Measurements from ENCODE around the gene TSR1. TPM values are rescaled to one million over a fixed set of nuclear protein-coding genes. Genes with fewer than 3 reads are reported as not detected.

The TSR1 gene
- total and polyA plus RNA-seq, 2 experiments from 2014 or later = 45.7 to 73.3 TPM

DNA sequence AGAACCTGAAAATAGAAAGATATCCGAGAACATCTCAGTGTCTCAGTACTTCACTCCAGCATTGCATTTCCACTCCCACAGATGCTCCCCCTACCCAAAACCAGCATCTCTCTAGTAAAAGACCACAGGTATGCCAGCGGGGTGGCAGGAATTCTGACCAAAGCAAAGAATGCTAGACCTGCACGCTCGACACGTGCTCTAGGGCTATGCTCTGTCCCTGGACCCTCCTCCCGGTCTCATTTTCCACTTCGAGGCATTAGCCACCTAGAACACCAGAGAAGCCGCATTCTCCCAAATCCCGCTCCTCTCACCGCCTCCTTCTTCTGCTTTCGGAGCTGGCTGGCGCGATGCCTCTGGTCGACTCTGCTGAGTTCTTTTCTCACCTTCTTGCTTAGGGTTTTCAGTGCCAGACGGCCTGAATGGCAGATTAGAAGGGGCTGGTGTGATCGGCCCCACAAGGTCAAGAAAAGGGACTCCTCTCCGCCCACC lies 487 bp downstream of the TSR1 start:
- Histone ChIP-seq H3K4me1 (ENCODE audit: insufficient read depth) (peaks cover 7% of the 10 kb centered on the region), H3K27ac (peak overlapping the region; percentile 69), H3F3A (ENCODE audit: insufficient read depth) (0 out of 2 replicates have a peak, but pooled peaks cover 17% of the 10 kb centered on the region), H3K36me3 (ENCODE audit: low read depth) (peaks cover 42% of the 10 kb centered on the region), H3K27me3 (replicated peaks; ENCODE audit: insufficient read depth) (no peaks in the 10 kb centered on the region), H3K9me3 (ENCODE audit: low read depth) (no peaks in the 10 kb centered on the region), H3K79me2 (ENCODE audit: insufficient read depth) (peaks cover 52% of the 10 kb centered on the region), H3K9me2 (ENCODE audit: insufficient read depth) (no peaks in the 10 kb centered on the region), H2AFZ (peak overlapping the region; percentile 90), H3K4me2 (ENCODE audit: unreplicated experiment) (peak overlapping the region; percentile 75), H3K9ac (peak overlapping the region; percentile 94), H3K4me3 (peak overlapping the region; percentile 98), H4K20me1 (ENCODE audit: insufficient read depth) (no peaks in the 10 kb centered on the region)
- peak; percentile 40 for DNase-seq
- TF ChIP-seq EZH2 (IDR thresholded peaks at IDR 0.05; ENCODE audit: insufficient read depth, poor library complexity, severe bottlenecking) (no peak), EZH2phosphoT487 (IDR thresholded peaks at IDR 0.05; ENCODE audit: insufficient read depth, low read depth) (no peak)
- WGBS, 2 experiments (ENCODE audit: low coverage in 1 of 2, low lambda C conversion rate in 2 of 2, missing lambda C conversion rate in 2 of 2) = 0 to 1% methylated on average over 17 of the region's 17 CpGs
- in situ Hi-C loops (cut with MboI) = no loop called here

GRCh38 chr17:2331303-2331702 lies 5.0 kb downstream of the TSR1 start:
- no peak overlapping the region for H3K4me2 ChIP-seq (ENCODE audit: unreplicated experiment)
- TF ChIP-seq EZH2phosphoT487 (IDR thresholded peaks at IDR 0.05; ENCODE audit: insufficient read depth, low read depth) (no peak), EZH2 (IDR thresholded peaks at IDR 0.05; ENCODE audit: insufficient read depth, poor library complexity, severe bottlenecking) (no peak)
- H3K9me3 ChIP-seq (ENCODE audit: low read depth) = no peaks in the 10 kb centered on the region
- H3K36me3 ChIP-seq (ENCODE audit: low read depth) = peaks cover 72% of the 10 kb centered on the region
- peaks cover 7% of the 10 kb centered on the region for H3K4me1 ChIP-seq (ENCODE audit: insufficient read depth)
- in situ Hi-C loops (cut with MboI) = no loop called here
- no peak overlapping the region for H2AFZ ChIP-seq
- no peaks in the 10 kb centered on the region for H3K27me3 ChIP-seq (replicated peaks; ENCODE audit: insufficient read depth)
- no peak for DNase-seq
- H3K4me3 ChIP-seq = no peak overlapping the region
- H3K9ac ChIP-seq = no peak overlapping the region
- peaks cover 72% of the 10 kb centered on the region for H3K79me2 ChIP-seq (ENCODE audit: insufficient read depth)
- WGBS, 2 experiments (ENCODE audit: low coverage in 1 of 2, low lambda C conversion rate in 2 of 2, missing lambda C conversion rate in 2 of 2) = 97 to 100% methylated on average over 3 of the region's 3 CpGs
- H4K20me1 ChIP-seq (ENCODE audit: insufficient read depth) = no peaks in the 10 kb centered on the region
- no peaks in the 10 kb centered on the region for H3K9me2 ChIP-seq (ENCODE audit: insufficient read depth)
- H3F3A ChIP-seq (ENCODE audit: insufficient read depth) = 0 out of 2 replicates have a peak, but pooled peaks cover 19% of the 10 kb centered on the region
- no peak overlapping the region for H3K27ac ChIP-seq

- Histone ChIP-seq H3K9ac (no peak overlapping the region), H3K36me3 (ENCODE audit: low read depth) (peaks cover 51% of the 10 kb centered on the region), H3K4me3 (no peak overlapping the region), H2AFZ (no peak overlapping the region), H3K27me3 (replicated peaks; ENCODE audit: insufficient read depth) (no peaks in the 10 kb centered on the region), H3K4me2 (ENCODE audit: unreplicated experiment) (no peak overlapping the region), H3K79me2 (ENCODE audit: insufficient read depth) (peaks cover 12% of the 10 kb centered on the region), H3K27ac (no peak overlapping the region), H3K4me1 (ENCODE audit: insufficient read depth) (no peaks in the 10 kb centered on the region), H3K9me2 (ENCODE audit: insufficient read depth) (no peaks in the 10 kb centered on the region), H3K9me3 (ENCODE audit: low read depth) (no peaks in the 10 kb centered on the region), H3F3A (ENCODE audit: insufficient read depth) (peaks cover 26% of the 10 kb centered on the region; the same call in 1 of the 2 replicates), H4K20me1 (ENCODE audit: insufficient read depth) (no peaks in the 10 kb centered on the region)
- 53 to 58% methylated on average over 2 of the region's 2 CpGs for WGBS, 2 experiments (ENCODE audit: low coverage in 1 of 2, low lambda C conversion rate in 2 of 2, missing lambda C conversion rate in 2 of 2)
- in situ Hi-C loops (cut with MboI) = no loop called here
- TF ChIP-seq EZH2phosphoT487 (IDR thresholded peaks at IDR 0.05; ENCODE audit: insufficient read depth, low read depth) (no peak), EZH2 (IDR thresholded peaks at IDR 0.05; ENCODE audit: insufficient read depth, poor library complexity, severe bottlenecking) (no peak)
- no peak for DNase-seq
Measured at GRCh38 chr17:2323629-2324314, 12.5 kb downstream of the TSR1 start.

GRCh38 chr17:2321399-2321798 lies 14.9 kb downstream of the TSR1 start:
- H3K27me3 ChIP-seq (replicated peaks; ENCODE audit: insufficient read depth) = no peaks in the 10 kb centered on the region
- no peaks in the 10 kb centered on the region for H3K9me3 ChIP-seq (ENCODE audit: low read depth)
- TF ChIP-seq EZH2phosphoT487 (IDR thresholded peaks at IDR 0.05; ENCODE audit: insufficient read depth, low read depth) (no peak), EZH2 (IDR thresholded peaks at IDR 0.05; ENCODE audit: insufficient read depth, poor library complexity, severe bottlenecking) (no peak)
- in situ Hi-C loops (cut with MboI) = no loop called here
- no peak for DNase-seq
- WGBS, 2 experiments (ENCODE audit: low coverage in 1 of 2, low lambda C conversion rate in 2 of 2, missing lambda C conversion rate in 2 of 2) = 93 to 96% methylated on average over 1 of the region's 1 CpG
- H3K9me2 ChIP-seq (ENCODE audit: insufficient read depth) = no peaks in the 10 kb centered on the region
- H3K79me2 ChIP-seq (ENCODE audit: insufficient read depth) = no peaks in the 10 kb centered on the region
- H3K9ac ChIP-seq = no peak overlapping the region
- peaks cover 39% of the 10 kb centered on the region for H3K36me3 ChIP-seq (ENCODE audit: low read depth)
- H2AFZ ChIP-seq = no peak overlapping the region
- H3K4me1 ChIP-seq (ENCODE audit: insufficient read depth) = no peaks in the 10 kb centered on the region
- no peak overlapping the region for H3K27ac ChIP-seq
- peaks cover 28% of the 10 kb centered on the region; the same call in 1 of the 2 replicates for H3F3A ChIP-seq (ENCODE audit: insufficient read depth)
- H4K20me1 ChIP-seq (ENCODE audit: insufficient read depth) = no peaks in the 10 kb centered on the region
- no peak overlapping the region for H3K4me3 ChIP-seq
- no peak overlapping the region for H3K4me2 ChIP-seq (ENCODE audit: unreplicated experiment)

Data from GM23248 (cell line).